ENCODE measurements around the gene DPYSL4. TPM values are rescaled to one million over a fixed set of nuclear protein-coding genes. Genes with fewer than 3 reads are reported as not detected.

The DPYSL4 gene
- polyA plus RNA-seq, 6 donors from 2014 or later: not detected

DNA sequence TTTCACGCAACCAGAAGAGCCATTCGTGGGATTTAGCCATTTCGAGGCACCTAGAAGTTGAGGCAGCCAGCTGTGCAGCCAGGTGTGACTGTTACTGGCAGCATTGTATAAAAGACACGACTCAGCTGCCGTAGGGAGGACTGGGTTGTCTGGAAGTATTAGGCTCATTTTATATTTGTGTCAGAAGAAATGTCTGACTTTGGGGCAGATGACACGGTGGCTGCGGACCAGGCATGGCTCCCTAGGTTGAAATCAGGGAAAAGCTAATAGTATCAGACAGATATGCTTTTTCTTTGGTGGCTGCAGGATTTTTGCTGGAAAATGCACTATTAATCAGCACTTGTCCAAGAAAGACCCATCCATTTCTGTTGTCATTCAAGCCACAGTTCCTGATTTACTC lies 4.2 kb upstream of the DPYSL4 start:
- peaks cover 44 to 54% (median 52%) of the 10 kb centered on the region in 3 donors for H3K27me3 Mint-ChIP-seq
- H3K27ac Mint-ChIP-seq: no peak overlapping the region
- H3K4me1 Mint-ChIP-seq: peaks cover 0 to 5% (median 4%) of the 10 kb centered on the region in 3 donors
- ATAC-seq (ENCODE audit: low read depth in 2 of 2) (no peak), DNase-seq (no peak)
- H3K36me3 Mint-ChIP-seq: no peaks in the 10 kb centered on the region
- H3K4me3 Mint-ChIP-seq: no peak overlapping the region
- peaks cover 0 to 3% (median 0%) of the 10 kb centered on the region in 7 donors for H3K9me3 Mint-ChIP-seq

DNA sequence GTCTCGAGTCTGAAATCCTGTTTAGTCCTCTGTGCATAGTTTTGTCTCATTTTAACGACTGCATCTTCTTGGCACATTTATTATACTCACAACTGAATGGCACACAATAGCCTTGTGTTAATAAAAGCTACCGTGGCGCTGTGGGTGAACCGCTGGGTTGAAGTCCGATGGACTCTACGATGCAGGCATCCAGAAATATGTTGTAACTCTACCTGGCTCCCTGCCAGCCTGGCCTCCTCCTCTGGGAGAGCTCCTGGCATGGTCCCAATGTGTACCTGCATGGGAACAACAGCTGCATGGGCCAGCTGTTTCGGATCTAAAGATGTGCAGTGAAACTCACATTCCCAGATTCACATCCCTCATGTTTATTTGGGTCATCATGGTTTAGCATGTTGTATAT lies 3.7 kb upstream of the DPYSL4 start:
- Mint-ChIP-seq H3K27ac (no peak overlapping the region), H3K36me3 (no peaks in the 10 kb centered on the region), H3K9me3 (peaks cover 0 to 3% (median 0%) of the 10 kb centered on the region in 7 donors), H3K4me3 (no peak overlapping the region), H3K4me1 (peaks cover 0 to 8% (median 8%) of the 10 kb centered on the region in 3 donors), H3K27me3 (peaks cover 41 to 54% (median 52%) of the 10 kb centered on the region in 3 donors)
- ATAC-seq (ENCODE audit: low read depth in 2 of 2): no peak
- DNase-seq: no peak

DNA sequence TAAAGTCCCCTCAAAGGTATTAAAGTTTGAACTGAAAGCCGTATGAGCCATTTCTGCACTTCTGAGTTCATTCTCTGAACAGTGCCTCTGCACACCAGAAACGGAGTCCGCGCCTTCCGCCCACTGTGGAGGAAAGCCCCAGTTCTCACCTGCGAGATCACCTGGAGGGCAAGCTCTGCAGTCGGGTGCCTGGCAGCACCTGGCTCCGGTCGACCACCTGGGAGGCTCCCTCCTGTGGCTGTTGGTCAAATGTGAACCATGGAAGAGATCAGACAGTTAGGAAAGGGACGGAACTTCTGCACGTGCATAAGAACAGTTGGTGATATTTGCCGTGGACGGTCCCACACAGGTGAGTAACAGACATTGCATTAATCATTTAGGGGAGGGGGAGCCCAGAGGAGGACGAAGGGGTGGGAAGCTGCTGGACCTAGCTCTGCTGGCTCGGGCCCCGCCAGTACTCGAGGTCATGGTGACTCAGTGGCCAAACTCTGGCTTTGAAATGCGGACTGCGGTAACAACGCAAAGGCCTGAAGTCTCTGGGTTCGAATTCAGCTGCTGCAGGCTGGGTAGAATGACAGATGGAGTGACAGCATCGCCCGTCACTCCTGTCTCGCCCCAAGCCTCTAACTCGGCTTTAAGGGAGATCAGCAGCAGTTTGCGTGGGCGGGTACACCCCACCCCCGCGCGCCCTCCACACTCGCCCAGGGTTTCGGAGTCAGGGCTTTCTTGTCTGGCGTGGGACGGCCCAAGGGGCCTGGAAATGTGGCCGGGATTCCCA lies 1.7 kb upstream of the DPYSL4 start:
- ATAC-seq (ENCODE audit: low read depth in 2 of 2) (no peak), DNase-seq (no peak)
- Mint-ChIP-seq H3K9me3 (peaks cover 0 to 6% (median 0%) of the 10 kb centered on the region in 7 donors), H3K4me1 (peaks cover 0 to 15% (median 10%) of the 10 kb centered on the region in 3 donors), H3K27me3 (peaks cover 49 to 58% (median 57%) of the 10 kb centered on the region in 3 donors), H3K4me3 (peak overlapping the region in 7 of 8 donors; percentile 24 to 78 (median 64)), H3K36me3 (peaks cover 0 to 8% of the 10 kb centered on the region in 2 donors), H3K27ac (peak overlapping the region in 1 of 6 donors; percentile 70)

DNA sequence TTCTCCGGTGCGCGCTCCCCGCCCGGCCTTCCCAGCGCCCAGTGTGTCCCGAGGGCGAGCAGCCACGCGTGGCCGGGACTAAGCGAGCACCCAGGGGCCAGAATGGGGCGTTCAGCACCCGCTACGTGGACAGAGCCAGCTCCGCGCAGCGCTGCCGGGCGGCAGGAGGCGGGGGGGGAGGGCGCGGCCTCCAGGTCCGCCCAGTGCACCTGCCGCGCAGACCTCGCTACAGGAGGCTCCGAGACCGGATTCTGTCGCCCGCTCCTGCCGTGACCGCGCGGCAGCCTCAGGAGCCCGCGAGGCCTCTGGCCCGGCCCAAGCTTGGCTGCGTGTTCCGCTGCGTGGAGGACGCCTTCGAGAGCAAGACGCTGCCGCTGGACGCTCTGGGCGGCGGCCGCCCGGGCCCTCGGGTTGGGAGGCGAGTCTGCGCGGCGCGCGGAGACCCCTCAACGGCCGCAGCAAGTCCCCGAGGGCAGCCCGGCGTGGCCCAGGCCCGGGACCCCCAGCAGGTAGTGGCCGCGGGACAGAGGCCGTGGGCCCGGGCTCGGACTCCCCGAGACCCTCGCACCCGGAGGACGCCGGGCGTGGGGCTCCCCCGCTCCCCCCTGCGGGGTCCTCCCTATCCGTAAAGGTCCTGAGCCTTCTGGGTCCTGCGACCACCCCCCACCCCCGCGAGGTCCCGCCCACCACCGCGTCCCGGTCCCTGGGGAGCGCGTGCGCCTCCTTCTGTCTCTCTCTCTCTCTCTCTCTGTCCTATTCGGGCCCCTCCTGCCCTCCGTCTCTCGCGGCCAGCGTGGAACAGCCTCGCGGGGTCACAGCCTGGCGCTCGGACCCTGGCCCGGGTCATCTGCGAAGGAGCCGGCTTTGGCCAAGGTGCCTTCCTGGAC lies 904 bp upstream of the DPYSL4 start:
- H3K27me3 Mint-ChIP-seq: peaks cover 46 to 63% (median 58%) of the 10 kb centered on the region in 3 donors
- DNase-seq (peak; percentile 39), ATAC-seq (ENCODE audit: low read depth in 2 of 2) (peak; percentile 77 to 82)
- H3K4me3 Mint-ChIP-seq: peak overlapping the region in 6 of 8 donors; percentile 15 to 74 (median 45)
- H3K4me1 Mint-ChIP-seq: peaks cover 0 to 15% (median 10%) of the 10 kb centered on the region in 3 donors
- H3K9me3 Mint-ChIP-seq: peaks cover 0 to 8% (median 4%) of the 10 kb centered on the region in 7 donors
- peaks cover 0 to 8% of the 10 kb centered on the region in 2 donors for H3K36me3 Mint-ChIP-seq
- H3K27ac Mint-ChIP-seq: no peak overlapping the region

DNA sequence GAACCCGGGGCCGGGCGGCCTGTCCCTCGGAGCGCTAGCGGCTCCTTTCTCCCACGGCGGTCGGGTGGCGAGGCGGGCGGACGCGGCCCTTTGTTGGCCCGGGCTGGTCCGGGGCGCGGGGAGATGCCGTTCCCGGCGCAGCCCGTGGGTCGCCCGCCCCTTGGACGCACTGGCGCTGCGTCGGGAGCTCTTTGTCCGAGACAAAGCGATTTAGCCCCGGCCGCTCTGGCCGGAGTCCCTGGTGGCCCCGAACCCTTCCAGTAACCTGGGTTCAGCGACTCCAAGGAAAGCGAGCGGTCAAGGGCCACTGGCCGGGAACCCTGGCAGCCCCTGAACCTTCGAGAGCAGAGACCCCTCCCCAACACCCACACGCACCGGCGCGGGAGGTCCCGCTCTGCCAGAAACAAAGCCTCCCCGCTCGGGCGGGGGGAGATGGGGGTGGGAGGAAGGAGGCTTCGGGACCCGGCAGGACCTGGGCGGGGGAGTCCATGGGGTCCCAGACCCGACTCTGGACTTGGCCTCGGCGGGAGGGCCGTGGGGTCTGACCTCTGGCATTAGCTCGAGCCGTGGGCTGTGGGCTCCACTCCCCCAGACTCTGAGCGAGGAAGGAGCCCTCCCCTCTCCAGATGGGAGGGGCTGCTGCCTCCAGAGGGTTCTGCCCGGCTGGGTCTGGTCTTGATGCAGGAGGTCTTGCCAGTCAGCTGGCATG lies 836 bp downstream of the DPYSL4 start:
- Mint-ChIP-seq H3K9me3 (peaks cover 0 to 8% (median 4%) of the 10 kb centered on the region in 7 donors), H3K36me3 (peaks cover 0 to 8% of the 10 kb centered on the region in 2 donors), H3K4me3 (peak overlapping the region in 7 of 8 donors; percentile 13 to 89 (median 60)), H3K27me3 (peaks cover 43 to 56% (median 55%) of the 10 kb centered on the region in 3 donors), H3K27ac (no peak overlapping the region), H3K4me1 (peaks cover 0 to 15% (median 10%) of the 10 kb centered on the region in 3 donors)
- no peak for ATAC-seq (ENCODE audit: low read depth in 2 of 2)
- DNase-seq: no peak

DNA sequence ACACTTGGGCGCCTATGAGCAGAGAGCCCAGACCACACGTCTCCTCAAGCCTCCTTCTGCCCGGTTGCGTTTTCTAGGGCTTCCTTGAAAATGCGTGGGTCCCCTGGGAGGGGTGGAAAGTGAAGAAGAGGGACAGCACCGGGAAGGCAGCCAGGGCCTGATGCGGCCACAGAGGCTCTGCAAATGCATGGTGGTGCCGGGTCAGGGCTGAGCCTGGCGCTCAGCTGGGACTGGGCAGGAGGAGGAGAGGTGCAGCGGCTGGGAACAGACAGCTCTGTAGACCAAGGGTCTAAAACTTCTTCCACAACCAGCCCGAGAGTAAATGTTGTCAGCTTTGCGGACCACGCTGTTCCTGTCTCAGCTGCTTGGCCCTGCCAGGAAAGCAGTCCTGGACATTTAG lies 1.6 kb downstream of the DPYSL4 start:
- no peak for ATAC-seq (ENCODE audit: low read depth in 2 of 2)
- peaks cover 0 to 8% of the 10 kb centered on the region in 2 donors for H3K36me3 Mint-ChIP-seq
- peaks cover 0 to 15% (median 10%) of the 10 kb centered on the region in 3 donors for H3K4me1 Mint-ChIP-seq
- peaks cover 38 to 55% (median 47%) of the 10 kb centered on the region in 3 donors for H3K27me3 Mint-ChIP-seq
- DNase-seq: no peak
- H3K4me3 Mint-ChIP-seq: peak overlapping the region in 5 of 8 donors; percentile 28 to 89 (median 70)
- peak overlapping the region in 1 of 6 donors; percentile 16 for H3K27ac Mint-ChIP-seq
- peaks cover 0 to 8% (median 4%) of the 10 kb centered on the region in 7 donors for H3K9me3 Mint-ChIP-seq

DNA sequence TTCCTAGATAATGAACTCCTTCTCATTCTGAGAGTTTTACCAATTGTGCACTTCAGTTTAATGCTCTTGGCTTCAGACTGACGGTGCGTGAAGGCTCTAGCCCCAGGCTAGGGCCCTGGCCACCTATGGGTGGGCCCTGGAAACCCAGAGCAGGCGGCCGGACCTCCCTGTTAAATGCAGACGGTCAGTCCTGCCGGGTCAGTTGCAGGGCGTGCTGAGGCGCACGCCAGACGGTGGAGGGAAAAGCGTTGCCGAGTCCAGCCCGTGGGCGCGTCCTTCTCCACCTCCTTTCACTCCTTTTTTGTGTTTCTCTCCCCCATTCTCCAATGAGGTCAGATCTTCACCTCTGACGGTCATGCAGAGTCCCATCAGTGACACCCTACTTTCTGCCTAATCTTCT lies 2.3 kb downstream of the DPYSL4 start:
- Mint-ChIP-seq H3K9me3 (peaks cover 0 to 8% (median 4%) of the 10 kb centered on the region in 7 donors), H3K36me3 (peaks cover 0 to 8% of the 10 kb centered on the region in 2 donors), H3K27me3 (peaks cover 31 to 52% (median 41%) of the 10 kb centered on the region in 3 donors), H3K4me1 (peaks cover 0 to 15% (median 10%) of the 10 kb centered on the region in 3 donors), H3K4me3 (peak overlapping the region in 3 of 8 donors; percentile 59 to 89 (median 70)), H3K27ac (no peak overlapping the region)
- no peak for ATAC-seq (ENCODE audit: low read depth in 2 of 2)
- DNase-seq: no peak

DNA sequence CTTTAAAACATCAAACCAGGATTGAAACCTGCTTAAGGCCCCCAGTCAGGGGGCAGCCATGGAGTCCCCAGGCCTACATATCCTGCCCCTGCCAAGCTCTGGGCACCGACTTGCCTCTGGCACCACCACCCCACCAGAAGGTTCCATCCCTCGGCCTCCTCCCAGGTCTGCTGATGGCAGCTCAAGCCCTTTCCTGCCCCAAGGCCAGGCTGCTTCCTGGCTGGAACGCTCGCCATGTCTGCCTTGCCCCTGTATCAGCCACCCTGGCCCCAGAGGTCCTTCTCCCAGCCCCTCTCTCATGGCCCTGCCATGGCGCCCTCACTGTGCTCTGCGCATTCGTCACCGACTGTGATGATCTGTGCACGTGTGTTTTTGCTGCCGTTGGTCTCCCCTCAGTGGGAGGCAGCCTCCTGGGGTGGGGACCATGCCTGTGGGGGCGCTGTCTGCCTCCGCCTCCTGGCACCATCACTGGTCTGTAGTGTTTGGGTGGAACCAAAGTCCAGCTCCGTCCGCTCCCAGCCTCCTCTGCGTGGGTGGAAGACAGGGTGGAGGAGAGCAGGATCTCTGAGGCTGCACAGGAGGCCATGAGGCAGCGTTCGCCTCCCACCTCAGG lies 3.2 kb downstream of the DPYSL4 start:
- peaks cover 0 to 11% (median 10%) of the 10 kb centered on the region in 3 donors for H3K4me1 Mint-ChIP-seq
- peaks cover 0 to 8% of the 10 kb centered on the region in 2 donors for H3K36me3 Mint-ChIP-seq
- no peak for ATAC-seq (ENCODE audit: low read depth in 2 of 2)
- H3K27me3 Mint-ChIP-seq: peaks cover 25 to 50% (median 32%) of the 10 kb centered on the region in 3 donors
- H3K27ac Mint-ChIP-seq: no peak overlapping the region
- no peak for DNase-seq
- peak overlapping the region in 1 of 8 donors; percentile 10 for H3K4me3 Mint-ChIP-seq
- peaks cover 0 to 6% (median 4%) of the 10 kb centered on the region in 7 donors for H3K9me3 Mint-ChIP-seq

DNA sequence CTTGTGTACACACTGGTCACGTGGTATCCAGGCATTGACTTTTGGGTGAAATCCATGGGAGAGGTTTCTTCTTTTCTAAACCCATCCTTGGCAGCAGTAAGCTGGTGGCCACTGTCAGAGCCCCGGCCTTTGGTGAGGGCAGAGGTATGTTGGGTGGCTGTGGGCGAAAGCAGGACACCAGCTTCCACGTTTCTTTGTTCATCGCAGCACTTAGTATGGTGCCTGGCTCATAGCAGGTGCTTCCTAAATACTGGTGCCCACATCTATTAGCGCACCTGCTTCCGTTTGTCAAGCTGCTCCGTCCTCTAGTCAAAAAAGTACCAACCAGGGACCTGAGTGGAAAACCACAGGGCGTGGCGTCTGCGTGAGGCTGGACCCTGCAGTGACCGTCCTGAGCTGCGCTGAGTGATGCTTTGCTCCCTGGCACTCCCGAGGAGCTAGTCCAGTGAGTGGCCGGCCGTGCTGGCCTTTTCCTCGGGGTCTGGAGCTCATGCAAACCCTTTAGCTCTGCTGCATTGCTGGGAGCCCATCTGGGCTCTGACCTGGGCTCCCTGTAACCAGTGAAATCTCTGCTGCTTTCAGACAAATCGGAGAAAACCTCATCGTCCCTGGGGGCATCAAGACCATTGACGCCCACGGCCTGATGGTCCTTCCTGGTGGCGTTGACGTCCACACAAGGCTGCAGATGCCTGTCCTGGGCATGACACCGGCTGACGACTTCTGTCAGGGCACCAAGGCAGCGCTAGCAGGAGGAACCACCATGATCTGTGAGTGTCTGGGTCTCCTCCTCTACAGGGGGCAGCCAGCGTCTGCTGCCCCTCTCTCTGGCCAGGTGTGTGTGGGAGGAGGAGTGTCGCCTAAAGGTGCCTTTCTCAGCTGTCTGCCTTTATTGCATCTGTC lies 5.6 kb downstream of the DPYSL4 start:
- peaks cover 0 to 6% (median 2%) of the 10 kb centered on the region in 7 donors for H3K9me3 Mint-ChIP-seq
- DNase-seq: no peak
- no peak overlapping the region for H3K27ac Mint-ChIP-seq
- peaks cover 0 to 8% of the 10 kb centered on the region in 2 donors for H3K36me3 Mint-ChIP-seq
- H3K27me3 Mint-ChIP-seq: peaks cover 22 to 44% (median 27%) of the 10 kb centered on the region in 3 donors
- H3K4me1 Mint-ChIP-seq: peaks cover 0 to 10% (median 6%) of the 10 kb centered on the region in 3 donors
- no peak overlapping the region for H3K4me3 Mint-ChIP-seq
- ATAC-seq (ENCODE audit: low read depth in 2 of 2): no peak

DNA sequence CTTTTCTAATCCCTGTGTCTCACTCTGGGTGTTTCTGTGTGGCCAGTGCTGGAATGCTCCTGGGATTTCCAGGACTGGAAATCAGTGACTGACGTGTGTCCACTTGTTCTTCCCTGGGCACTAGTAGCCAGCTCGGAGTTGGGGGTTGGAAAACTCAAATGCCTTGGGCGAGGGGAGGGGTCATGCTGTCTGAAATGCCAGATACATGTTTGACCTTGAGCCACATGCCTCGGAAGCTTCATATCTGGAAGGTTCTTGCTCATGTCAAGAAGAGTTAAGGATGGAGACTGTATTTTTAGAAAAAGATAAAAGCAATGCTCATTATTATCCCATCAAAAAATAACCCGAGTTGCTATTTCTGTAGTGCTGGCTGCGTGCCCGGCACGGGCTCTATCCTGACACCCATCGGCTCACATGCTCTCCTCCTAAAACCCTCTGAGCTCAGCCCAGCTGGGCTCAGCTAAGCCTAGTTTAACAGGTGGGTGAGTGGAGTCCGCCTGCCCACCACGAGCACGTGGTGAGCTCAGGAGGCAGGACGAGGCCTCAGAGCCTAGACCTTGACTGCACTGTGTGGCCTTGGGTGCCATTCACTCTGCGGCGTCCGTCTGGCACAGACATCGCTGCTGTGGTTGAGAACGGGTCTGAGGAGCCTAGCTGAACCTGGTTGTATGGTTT lies 6.4 kb downstream of the DPYSL4 start:
- Mint-ChIP-seq H3K36me3 (peaks cover 0 to 8% of the 10 kb centered on the region in 2 donors), H3K4me3 (peak overlapping the region in 1 of 8 donors; percentile 33), H3K9me3 (peaks cover 0 to 5% (median 2%) of the 10 kb centered on the region in 7 donors), H3K4me1 (peaks cover 0 to 6% (median 1%) of the 10 kb centered on the region in 3 donors), H3K27me3 (peaks cover 19 to 37% (median 22%) of the 10 kb centered on the region in 3 donors), H3K27ac (no peak overlapping the region)
- no peak for ATAC-seq (ENCODE audit: low read depth in 2 of 2)
- DNase-seq: no peak

DNA sequence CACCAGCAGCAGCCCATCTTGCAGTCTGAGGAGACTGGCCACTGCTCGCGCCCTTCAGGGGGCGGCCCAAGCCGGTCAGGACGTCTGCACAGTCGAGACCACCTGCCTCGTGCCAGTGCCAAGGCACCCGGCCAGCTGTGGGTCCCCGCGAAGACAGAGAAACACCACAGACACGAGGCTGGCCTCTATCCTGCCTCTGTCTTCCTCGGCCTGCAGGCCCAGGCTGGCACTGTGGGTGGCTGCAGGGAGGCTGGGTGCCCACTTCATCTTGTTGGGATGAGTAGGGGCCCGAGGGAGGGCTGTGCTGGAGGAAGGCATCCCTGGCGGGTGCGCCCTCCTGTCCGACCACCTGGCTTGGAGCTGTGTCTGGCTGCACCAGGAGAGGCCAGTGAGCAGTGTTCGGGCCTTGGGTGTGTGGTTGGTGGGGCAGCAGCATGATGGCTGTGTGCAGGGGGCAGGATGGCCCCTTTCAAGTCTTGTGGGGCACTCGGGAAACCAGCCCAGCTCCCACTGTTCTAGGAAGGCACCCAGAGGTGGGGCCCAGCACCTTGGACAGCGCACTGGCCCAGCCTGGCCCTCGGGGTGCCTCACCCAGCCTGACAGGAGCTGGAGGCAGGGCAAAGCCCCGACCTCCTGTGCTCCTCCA lies 7.3 kb downstream of the DPYSL4 start:
- peaks cover 0 to 8% of the 10 kb centered on the region in 2 donors for H3K36me3 Mint-ChIP-seq
- H3K4me3 Mint-ChIP-seq: no peak overlapping the region
- DNase-seq: no peak
- peaks cover 10 to 28% (median 13%) of the 10 kb centered on the region in 3 donors for H3K27me3 Mint-ChIP-seq
- ATAC-seq (ENCODE audit: low read depth in 2 of 2): no peak
- peaks cover 0 to 4% (median 0%) of the 10 kb centered on the region in 7 donors for H3K9me3 Mint-ChIP-seq
- H3K4me1 Mint-ChIP-seq: no peaks in the 10 kb centered on the region
- no peak overlapping the region for H3K27ac Mint-ChIP-seq
